HG03039 (cell line): ENCODE measurements around the gene GAS7.

Source experiments
- ATAC-seq: cut with Tn5 transposase; IDR thresholded peaks from one replicate; pipeline ENCODE4 v1.9.1; 2021; ENCODE audit warnings: mild to moderate bottlenecking, moderate library complexity; ENCODE audit not compliant: unreplicated experiment

The GAS7 gene

DNA sequence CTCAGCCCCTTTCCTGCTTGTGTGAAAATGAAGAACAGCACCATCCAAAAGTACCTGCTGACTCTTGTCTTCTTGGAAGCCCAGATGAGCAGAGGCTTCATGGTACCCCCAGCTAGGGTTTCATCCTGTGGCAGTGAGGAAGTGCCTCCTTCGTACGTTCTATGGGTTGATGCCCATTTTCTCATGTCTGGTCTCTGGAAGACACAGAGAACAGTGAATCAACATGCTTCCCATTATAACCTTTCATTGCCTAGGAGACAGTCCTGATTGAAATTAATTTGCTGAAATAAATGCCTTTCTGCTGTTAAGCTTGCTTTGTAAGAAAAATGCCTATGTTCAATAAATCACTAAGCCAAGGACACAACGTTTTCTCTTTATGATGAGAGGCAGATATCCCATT, 329.9 kb downstream of the GAS7 start:
- ATAC-seq = no peak

DNA sequence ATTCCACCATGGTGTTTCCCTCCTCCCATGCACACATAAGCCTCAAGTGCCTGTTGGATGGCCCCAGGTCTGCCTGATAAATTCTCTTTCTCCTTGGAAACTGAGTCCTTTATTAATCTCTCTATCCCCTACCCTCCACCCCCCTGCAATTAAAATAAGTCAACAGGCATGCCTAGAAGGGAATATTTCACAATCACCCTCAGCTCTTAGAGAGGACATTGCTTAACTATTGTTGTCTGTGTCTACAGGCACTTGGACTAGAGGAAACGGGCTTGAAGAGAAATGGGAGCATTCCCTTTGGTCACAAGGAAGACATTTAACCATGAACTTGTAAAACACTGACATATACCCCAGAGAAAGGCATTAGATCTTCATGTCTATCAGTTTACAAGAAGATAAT, 332.8 kb downstream of the GAS7 start:
- ATAC-seq = no peak

DNA sequence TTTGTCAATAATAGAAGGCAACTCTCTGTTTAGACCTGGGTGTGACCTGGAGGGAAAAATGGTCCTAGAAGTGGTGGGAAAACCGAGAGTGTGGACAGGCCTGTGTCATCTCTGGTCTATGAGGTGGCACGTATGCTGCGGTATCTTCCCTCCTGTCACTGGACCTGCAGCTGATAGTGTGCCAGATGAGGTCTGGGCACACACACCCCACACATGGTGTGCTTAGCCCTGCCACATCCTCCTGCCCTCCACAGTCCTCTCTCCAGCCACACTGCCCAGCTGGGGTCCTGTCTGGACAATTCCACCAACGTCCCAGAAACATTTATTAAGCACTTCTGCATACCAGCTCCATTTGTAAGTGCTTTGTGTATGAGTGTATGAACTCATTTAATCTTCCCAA, 335.5 kb downstream of the GAS7 start:
- no peak for ATAC-seq

DNA sequence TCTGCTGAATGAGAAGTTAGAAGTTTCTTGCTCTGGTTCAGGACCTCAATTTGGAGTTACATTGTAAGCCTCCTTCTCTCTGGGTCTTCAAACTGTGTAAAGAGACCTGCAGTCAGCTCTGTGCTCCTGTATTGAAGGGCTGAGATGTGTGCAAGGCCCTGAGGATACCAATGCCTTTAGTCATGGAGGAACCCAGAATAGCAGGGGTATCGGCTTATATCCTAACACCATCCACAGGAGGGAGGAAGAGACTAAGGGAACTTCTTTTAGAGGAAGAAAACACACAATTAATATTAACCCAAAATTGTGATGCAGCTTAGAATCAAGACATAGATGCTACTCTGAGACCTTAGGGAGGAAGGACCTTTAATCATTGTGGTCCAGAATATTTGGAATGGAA, 336.2 kb downstream of the GAS7 start:
- ATAC-seq = no peak

DNA sequence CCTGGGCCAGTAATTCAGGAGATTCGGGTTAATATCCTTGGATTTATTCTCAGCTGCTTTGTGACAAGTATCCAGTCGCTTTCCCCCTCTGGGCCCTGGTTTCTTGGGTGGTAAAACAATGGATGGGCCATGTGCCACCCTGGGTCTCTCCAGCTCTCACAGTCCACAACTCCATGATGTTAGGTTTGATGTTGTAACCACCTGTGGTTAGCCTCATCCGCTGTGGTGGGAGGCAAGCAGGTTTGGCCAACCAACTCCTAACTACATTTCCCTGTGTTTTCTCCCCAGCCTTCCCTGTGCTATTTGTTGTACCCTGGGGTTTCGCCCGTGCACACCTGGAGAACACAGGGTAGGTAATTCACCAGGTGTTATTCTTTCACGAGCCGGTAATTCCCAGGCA, 337.6 kb downstream of the GAS7 start:
- no peak for ATAC-seq
